HL-60 (cell line): ENCODE results near the gene AHCTF1.

ENCODE experiments used
- GABPA ChIP-seq: IDR thresholded peaks from 2 replicates; pipeline ENCODE4 v1.6.1; 2012; ENCODE audit warnings: low read depth
- POLR2AphosphoS5 ChIP-seq: IDR thresholded peaks from 2 replicates; pipeline ENCODE4 v1.6.1; 2012; ENCODE audit warnings: low read depth
- TF ChIP-seq, protein P1 (sequence below): IDR thresholded peaks from one replicate; pipeline ENCODE4 v1.5.1; 2011; ENCODE audit warnings: low read length, control low read depth, inconsistent platforms; ENCODE audit not compliant: insufficient read depth

GRCh38 chr1:246923900-246924299 lies 7.8 kb downstream of the AHCTF1 start:
- TF ChIP-seq, protein P1, sequence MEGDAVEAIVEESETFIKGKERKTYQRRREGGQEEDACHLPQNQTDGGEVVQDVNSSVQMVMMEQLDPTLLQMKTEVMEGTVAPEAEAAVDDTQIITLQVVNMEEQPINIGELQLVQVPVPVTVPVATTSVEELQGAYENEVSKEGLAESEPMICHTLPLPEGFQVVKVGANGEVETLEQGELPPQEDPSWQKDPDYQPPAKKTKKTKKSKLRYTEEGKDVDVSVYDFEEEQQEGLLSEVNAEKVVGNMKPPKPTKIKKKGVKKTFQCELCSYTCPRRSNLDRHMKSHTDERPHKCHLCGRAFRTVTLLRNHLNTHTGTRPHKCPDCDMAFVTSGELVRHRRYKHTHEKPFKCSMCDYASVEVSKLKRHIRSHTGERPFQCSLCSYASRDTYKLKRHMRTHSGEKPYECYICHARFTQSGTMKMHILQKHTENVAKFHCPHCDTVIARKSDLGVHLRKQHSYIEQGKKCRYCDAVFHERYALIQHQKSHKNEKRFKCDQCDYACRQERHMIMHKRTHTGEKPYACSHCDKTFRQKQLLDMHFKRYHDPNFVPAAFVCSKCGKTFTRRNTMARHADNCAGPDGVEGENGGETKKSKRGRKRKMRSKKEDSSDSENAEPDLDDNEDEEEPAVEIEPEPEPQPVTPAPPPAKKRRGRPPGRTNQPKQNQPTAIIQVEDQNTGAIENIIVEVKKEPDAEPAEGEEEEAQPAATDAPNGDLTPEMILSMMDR: no peak
- no peak for TF ChIP-seq POLR2AphosphoS5
- no peak for TF ChIP-seq GABPA
